ENCODE data around the gene FGGY. TPM values are rescaled to one million over a fixed set of nuclear protein-coding genes. Genes with fewer than 3 reads are reported as not detected.

The FGGY gene
- total RNA-seq, 1 donor from 2014 or later: 18.2 TPM

- no peak for TF ChIP-seq CTCF (IDR thresholded peaks at IDR 0.05; ENCODE audit: unreplicated experiment)
- H3K4me3 Mint-ChIP-seq (ENCODE audit: low read depth): no peak overlapping the region
- peaks cover 9% of the 10 kb centered on the region for H3K4me1 Mint-ChIP-seq (ENCODE audit: low read depth)
- H3K9me3 Mint-ChIP-seq (ENCODE audit: low read depth): no peaks in the 10 kb centered on the region
- no peak for DNase-seq (ENCODE audit: low spot score, unreplicated experiment)
- no peaks in the 10 kb centered on the region for H3K27me3 Mint-ChIP-seq
- H3K27ac Mint-ChIP-seq: no peak overlapping the region
- no peaks in the 10 kb centered on the region for H3K36me3 Mint-ChIP-seq (ENCODE audit: insufficient read depth)
Observed at GRCh38 chr1:59412718-59413326, 115.9 kb downstream of the FGGY start.

GRCh38 chr1:59413327-59413720 is 116.4 kb downstream of the FGGY start:
- Mint-ChIP-seq H3K27ac (no peak overlapping the region), H3K4me3 (ENCODE audit: low read depth) (no peak overlapping the region), H3K9me3 (ENCODE audit: low read depth) (no peaks in the 10 kb centered on the region), H3K4me1 (ENCODE audit: low read depth) (peaks cover 9% of the 10 kb centered on the region), H3K36me3 (ENCODE audit: insufficient read depth) (no peaks in the 10 kb centered on the region), H3K27me3 (no peaks in the 10 kb centered on the region)
- no peak for TF ChIP-seq CTCF (IDR thresholded peaks at IDR 0.05; ENCODE audit: unreplicated experiment)
- no peak for DNase-seq (ENCODE audit: low spot score, unreplicated experiment)

GRCh38 chr1:59414406-59415133 is 117.7 kb downstream of the FGGY start:
- Mint-ChIP-seq H3K27ac (no peak overlapping the region), H3K4me3 (ENCODE audit: low read depth) (no peak overlapping the region), H3K9me3 (ENCODE audit: low read depth) (no peaks in the 10 kb centered on the region), H3K27me3 (no peaks in the 10 kb centered on the region), H3K4me1 (ENCODE audit: low read depth) (no peaks in the 10 kb centered on the region), H3K36me3 (ENCODE audit: insufficient read depth) (no peaks in the 10 kb centered on the region)
- DNase-seq (ENCODE audit: low spot score, unreplicated experiment): no peak
- TF ChIP-seq CTCF (IDR thresholded peaks at IDR 0.05; ENCODE audit: unreplicated experiment): no peak

GRCh38 chr1:59415286-59415850 is 118.5 kb downstream of the FGGY start:
- H3K36me3 Mint-ChIP-seq (ENCODE audit: insufficient read depth): no peaks in the 10 kb centered on the region
- H3K27me3 Mint-ChIP-seq: no peaks in the 10 kb centered on the region
- no peak for DNase-seq (ENCODE audit: low spot score, unreplicated experiment)
- no peak overlapping the region for H3K27ac Mint-ChIP-seq
- TF ChIP-seq CTCF (IDR thresholded peaks at IDR 0.05; ENCODE audit: unreplicated experiment): no peak
- H3K4me1 Mint-ChIP-seq (ENCODE audit: low read depth): no peaks in the 10 kb centered on the region
- no peak overlapping the region for H3K4me3 Mint-ChIP-seq (ENCODE audit: low read depth)
- no peaks in the 10 kb centered on the region for H3K9me3 Mint-ChIP-seq (ENCODE audit: low read depth)

GRCh38 chr1:59415881-59416280 is 119.0 kb downstream of the FGGY start:
- no peaks in the 10 kb centered on the region for H3K27me3 Mint-ChIP-seq
- no peaks in the 10 kb centered on the region for H3K4me1 Mint-ChIP-seq (ENCODE audit: low read depth)
- no peak for TF ChIP-seq CTCF (IDR thresholded peaks at IDR 0.05; ENCODE audit: unreplicated experiment)
- H3K27ac Mint-ChIP-seq: no peak overlapping the region
- no peaks in the 10 kb centered on the region for H3K9me3 Mint-ChIP-seq (ENCODE audit: low read depth)
- H3K4me3 Mint-ChIP-seq (ENCODE audit: low read depth): no peak overlapping the region
- H3K36me3 Mint-ChIP-seq (ENCODE audit: insufficient read depth): no peaks in the 10 kb centered on the region
- DNase-seq (ENCODE audit: low spot score, unreplicated experiment): no peak
